Stimulated activated CD4-positive, alpha-beta T cell treated with anti-CD3 and anti-CD28 coated beads, Interleukin-1b, Interleukin-23, amount 100 ng/mL, for 1 hour (primary cell): Measurements from ENCODE around the gene SUGP2.
"Not testable (repeated sequence)": the region's sequence is repeated elsewhere in the genome, so short reads cannot be mapped to it uniquely, and the experiment has no call there.

ENCODE experiments used
- DNase-seq, 2 donors: peaks; one replicate each; pipeline ENCODE4 v3.0.0-alpha.2; 2020; ENCODE audit warnings: low read depth in 2 of 2

SUGP2 gene

DNA sequence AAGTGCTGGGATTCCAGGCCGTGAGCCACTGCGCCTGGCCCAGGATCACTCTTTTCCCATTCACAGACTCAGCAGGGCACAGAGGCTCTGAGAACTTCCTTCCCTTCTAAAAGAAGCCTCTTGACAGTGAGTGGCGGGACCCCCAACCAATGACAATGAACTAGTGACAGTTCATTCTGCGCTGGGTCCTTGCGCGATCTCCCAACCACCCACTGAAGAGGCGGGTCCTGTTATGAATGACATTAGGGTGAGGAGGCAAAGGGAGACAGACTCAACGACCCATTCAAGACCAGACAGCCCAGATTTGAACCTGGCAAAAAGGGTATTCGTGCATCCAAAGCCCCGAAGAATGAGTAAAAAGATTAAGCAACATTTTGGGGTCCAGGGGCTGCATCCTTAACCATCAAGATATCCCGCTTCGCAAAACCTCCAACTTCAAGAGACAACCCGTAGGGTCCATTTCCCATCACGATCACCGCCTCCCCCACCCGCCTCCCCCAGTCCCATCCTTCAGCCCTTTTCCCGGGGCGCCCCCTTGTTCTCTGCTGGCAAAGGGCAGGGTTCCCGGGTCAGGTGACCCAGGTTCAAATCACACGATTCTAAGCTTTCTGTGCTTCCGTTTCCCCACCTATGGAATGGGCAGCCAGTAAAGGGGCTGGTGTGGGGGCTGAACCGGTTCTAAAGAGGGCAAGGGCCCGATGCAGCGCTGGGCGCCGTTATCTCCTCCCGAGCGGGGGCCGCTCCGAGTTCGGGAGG is 719 bp downstream of the SUGP2 start:
- peak in 1 of 2 donors; percentile 56 for DNase-seq

DNA sequence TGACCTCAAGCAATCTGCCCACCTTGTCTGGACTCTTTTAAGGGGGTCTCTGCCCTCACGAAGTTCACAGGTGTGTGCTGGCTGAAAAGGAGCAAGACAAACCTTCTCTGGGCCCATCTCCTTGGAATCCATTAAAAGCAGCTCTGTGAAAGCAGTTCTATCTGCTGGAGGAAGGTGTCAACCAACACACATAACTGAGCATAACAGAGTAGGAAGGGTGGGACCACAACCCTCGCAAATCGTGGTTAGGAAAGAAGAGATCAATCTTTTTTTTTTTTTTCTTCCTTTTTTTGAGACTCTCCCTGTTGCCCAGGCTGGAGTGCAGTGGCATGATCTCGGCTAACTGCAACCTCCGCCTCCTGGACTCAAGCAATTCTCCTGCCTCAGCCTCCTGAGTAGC is 1.4 kb downstream of the SUGP2 start:
- no peak for DNase-seq

DNA sequence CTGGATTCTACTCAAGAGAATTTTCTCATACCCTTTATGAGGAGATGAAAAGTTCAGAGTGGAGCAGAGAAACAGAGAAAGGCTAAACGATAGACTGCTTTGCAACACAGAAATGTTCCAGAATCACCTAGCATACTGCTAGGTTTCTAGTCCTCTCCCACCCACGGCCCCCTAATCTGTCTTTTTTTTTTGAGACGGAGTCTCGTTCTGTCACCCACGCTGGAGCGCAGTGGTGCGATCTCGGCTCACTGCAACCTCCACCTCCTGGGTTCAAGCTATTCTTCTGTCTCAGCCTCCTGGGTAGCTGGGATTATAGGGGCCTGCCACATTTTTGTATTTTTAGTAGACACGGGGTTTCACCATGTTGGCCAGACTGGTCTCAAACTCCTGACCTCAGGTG is 4.8 kb downstream of the SUGP2 start:
- DNase-seq: no peak

DNA sequence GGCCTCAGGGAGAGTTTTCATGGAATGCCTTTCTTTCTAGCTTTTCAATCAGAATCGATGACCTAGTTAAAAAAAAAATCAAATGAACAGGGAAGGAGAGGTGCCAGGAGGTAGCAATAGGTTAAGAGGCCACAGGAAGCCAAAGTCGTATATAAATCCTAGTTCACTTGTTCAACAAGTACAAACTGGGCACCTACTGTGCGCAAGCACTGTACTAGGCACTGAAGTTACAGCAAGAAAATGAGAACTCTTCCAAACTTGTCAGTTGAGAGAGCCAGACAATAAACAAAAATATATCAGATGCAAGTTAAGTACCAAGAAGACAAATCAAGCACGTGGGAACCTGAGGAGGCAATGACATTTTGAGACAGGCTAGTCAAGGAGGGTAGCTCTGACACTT is 6.1 kb downstream of the SUGP2 start:
- no peak for DNase-seq

DNA sequence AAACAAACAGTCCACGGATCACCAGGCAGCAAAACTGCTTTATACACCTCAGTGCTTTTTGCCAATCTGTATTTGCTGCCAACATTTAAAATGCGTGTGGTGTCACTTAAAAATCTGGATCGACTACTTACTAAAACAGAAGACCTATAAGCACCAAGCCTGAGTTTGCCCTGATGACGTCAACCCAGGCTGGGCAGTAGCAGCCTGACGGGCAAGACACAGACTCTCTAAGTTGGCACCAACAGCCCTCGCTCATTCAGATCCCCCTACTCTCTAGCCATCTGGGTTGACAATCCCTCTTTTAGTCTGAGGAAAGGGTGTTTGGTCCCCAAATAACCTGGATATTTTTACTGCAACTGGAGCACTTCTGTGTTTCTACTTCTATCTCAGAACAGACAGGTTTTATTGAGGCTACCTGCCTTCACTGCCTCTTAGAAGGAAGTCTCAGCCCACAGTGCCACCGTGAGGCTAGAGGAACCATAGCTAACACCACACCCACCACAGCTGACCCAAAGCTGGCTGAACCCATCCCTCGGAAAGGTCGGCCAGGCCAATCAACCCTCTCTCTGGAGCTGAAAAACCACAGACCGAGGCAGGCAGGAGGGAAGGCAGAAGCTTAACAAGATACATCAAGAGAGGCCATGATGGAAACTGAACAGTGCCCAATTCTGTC is 6.9 kb downstream of the SUGP2 start:
- no peak for DNase-seq

DNA sequence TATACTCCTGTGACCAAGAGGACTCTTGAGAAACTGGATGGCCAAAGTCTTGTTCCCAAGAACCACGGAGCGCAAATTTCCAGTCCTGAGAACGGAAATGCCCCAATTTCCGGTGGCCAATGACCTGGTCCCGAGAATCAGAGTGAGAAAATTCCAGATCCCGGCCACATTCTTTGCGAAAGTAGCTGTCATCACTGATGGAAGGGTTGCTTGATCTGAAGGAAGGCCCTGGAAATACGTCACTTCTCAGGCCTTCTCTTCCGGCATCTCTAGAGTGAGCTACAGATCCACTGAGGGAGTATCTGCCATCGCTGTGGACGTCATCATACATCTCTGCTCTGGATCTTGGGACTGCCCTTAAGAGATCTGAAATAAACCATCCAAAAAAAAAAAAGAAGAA is 7.5 kb downstream of the SUGP2 start:
- DNase-seq: no peak

DNA sequence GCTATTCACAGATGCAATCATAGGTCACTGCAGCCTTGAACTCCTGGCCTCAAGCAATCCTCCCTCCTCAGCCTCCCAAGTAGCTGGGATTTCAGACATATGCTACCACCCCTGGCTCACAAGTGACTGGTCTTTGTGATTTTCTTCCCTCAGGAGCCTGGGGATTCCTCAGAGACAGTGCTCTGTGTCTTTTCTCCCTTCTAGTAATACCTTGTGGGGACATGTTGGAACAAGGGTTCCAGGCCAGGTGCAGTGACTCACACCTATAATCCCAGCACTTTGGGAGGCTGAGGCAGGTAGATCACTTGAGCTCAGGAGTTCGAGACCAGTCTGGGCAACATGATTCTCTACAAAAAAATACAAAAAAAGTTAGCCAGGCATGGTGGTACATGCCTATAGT is 9.9 kb downstream of the SUGP2 start:
- DNase-seq: not testable (repeated sequence)

DNA sequence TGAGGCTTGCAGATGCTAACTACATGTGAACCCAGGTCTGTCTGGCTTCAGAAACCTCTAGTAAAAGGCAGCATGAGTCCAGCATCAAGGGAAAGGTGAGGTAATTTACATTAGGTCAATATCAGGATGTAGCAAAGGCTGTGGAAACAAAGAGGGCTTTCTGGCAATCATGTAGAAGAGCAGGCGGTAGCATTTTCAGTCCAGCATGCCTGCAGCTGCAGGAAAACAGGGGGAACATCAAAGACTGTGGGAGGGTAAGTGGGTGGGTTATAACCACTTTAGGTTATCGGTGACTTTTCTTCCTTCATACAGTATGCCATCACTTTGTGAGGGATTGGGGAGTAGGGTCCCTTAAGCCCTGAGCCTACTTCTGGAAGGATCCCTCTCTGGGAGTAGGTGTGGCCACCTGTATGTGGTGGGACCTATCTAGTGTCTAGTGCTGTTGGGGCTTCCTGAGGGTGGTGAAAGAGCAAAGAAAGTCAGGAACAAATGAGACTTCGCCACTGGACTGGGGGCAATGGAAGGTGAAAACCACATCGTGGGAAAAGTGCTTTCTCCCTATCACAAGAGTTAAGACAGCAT is 10.8 kb downstream of the SUGP2 start:
- no peak for DNase-seq

DNA sequence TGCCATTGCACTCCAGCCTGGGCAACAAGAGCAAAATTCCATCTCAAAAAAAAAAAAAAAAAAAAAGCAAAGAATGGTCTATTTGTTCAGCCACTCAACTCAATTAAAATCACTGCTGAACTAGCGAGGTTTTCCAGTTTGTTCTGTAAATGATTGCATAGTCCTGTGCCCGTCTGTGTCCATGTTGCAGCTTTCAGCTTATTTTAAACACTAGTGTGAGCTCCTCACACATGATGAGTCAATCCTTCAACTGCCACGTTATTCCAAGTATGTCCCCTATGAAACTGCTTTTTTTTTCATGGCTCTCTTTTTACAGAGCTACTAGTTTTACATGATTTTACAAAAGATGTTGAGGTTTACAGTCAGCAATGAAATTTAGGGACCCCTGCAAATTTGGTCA is 12.2 kb downstream of the SUGP2 start:
- no peak for DNase-seq

DNA sequence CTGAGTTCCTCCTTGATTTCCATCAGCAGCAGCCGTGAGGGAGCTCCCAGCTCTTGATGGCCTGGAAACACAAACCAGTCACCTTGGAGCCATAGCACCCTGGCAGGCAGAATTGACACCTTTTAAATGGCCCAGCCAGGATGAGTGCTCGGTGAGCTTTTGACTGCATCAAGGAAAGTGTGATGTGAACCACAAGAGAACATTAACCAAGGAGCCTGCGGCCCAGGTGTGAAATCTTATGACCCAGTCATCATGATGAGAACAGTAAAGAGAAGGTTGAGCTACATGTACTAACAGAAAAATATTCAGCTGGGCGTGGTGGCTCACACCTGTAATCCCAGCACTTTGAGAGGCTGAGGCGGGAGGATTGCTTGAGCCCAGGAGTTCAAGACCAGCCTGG is 22.8 kb downstream of the SUGP2 start:
- DNase-seq: no peak

DNA sequence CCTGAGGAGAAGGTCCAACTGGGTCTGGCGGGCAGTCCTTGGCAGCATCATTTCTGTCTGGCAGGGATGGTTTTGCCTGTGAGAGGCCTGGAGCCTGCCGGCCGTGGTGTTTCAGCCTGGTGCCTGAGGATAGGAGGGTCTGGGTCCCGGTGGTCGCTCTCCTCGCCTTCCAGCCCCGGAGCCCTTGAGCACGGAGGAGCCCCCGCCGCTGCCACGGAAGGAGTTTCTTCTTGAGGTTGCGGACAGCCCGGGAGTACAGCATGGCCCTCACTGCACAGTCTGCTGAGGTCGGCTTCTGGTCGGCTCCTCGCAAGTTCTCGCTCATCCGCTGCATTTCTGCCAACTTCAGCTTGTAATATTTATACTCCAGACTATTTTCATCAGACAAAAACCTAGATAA is 23.4 kb downstream of the SUGP2 start:
- no peak for DNase-seq

DNA sequence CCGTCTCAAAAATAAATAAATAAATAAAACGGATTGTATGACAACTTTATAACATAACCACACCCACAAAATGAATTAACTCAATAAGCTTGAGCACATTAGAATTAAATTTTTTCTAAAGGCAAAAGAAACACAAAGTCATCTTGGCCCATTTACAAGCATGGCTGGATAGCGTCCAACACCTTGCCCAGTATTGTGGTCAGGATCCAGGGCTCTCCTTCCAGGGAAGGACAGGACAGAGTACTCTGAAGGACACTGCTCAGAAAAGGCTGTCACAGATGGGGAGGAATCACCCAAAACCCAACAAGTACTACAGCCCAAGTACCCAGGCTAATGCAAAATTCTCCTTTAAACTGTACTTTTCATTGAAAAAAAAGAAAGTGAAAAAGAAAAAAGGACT is 27.1 kb downstream of the SUGP2 start:
- DNase-seq: no peak

DNA sequence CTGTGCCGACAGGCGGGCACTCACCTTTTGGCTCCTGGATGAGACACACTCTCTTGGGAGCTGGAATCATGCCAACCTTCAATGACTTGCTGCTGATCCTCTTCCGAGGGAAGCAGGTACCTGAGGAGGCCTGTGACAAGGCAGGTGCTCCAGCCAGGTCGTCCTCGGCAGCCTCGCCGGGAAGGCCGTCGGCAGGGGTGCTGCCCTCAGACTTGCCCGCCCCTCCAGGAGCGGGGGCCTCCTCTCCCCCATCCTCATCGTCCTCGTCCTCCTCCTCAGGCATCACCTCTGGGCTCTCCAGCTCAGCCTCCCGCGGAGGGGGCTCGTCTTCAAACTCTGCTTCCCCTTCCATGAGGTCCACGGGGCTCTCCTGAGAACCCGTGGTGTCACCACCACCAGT is 29.2 kb downstream of the SUGP2 start:
- no peak for DNase-seq

DNA sequence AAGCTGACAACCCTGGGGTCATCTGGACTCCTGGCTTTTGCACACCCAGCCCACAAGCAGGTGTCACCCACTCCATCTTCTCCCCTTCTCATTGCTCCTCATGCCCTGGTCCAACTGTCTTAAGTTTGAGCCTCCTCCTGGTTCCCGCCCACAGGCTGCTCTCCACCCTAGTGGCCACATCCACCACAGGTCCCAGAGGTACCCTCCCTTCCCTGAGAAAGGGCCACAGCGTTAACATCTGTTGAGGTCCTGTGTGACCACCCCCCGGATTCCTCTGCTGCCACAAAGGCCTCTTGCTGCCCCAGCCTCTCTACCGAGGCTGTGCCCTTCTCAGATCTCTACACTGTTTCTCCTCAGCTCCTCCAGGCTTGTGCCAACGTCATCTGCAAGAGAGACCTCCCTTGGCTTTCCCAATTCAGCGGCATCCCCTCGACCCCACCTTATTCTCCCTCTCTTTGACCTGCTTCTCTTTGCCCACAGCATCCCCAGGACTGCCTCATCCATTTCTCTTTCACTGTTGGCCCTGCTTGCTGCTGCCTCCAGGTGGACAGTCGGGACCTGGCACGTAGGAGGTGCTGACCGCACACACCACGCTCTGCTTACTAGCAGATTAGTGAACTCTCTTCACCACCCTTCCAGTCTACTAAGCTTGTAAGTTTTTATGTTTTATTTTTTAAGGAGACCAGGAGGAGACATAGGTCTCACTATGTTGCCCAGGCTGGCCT is 33.3 kb downstream of the SUGP2 start:
- no peak for DNase-seq

DNA sequence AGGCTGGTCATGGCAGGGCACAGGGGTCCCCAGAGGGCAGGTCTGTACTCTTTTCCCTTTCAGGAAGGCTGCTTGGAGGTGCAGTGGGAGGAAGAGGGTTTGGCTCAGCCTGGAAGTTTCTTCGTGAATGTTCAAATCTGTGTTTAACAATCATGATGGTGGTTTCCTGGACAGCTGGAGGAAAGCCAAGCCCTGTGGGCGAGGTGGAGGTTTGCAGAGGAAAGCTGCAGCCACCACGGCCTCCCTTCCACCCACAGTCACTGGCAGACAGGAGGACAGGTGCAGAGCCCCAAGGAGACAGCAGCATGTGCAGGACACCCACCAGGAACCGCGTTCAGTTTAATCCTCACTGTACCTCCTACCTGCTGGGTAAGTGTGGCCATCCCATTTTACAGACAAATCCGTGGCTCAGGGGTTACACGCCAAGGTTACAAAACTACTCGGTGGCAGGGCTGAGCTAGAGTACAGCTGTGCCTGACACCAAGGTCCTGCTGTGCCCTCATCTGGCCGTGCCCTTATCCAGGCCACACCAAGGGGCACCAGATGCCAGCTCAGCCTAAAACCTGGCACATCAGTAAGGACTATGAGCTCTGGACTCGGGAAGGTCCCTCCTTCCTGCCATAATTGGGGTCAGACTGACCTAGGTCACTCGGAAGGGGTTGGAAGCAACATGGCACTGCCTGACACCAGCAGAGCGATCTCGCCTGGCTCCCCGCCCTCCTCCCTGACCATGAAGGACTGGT is 34.1 kb downstream of the SUGP2 start:
- DNase-seq: no peak

DNA sequence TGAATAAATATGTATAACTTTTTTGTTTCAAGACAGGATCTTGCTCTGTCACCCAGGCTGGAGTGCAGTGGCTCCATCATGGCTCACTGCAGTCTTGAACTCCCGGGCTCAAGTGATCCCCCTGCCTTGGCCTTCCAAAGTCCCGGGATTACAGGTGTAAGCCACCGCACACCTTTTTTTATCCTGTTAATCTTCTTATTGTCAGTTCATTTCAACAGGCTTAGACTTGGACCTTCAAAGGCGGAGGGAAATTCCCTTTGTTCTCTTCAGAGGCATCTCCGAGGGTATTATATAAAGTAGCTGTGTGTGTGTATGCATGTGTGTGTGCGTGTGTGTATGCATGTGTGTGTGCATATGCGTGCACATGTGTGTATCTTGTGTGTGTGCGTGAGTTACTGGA is 35.0 kb downstream of the SUGP2 start:
- DNase-seq: no peak

DNA sequence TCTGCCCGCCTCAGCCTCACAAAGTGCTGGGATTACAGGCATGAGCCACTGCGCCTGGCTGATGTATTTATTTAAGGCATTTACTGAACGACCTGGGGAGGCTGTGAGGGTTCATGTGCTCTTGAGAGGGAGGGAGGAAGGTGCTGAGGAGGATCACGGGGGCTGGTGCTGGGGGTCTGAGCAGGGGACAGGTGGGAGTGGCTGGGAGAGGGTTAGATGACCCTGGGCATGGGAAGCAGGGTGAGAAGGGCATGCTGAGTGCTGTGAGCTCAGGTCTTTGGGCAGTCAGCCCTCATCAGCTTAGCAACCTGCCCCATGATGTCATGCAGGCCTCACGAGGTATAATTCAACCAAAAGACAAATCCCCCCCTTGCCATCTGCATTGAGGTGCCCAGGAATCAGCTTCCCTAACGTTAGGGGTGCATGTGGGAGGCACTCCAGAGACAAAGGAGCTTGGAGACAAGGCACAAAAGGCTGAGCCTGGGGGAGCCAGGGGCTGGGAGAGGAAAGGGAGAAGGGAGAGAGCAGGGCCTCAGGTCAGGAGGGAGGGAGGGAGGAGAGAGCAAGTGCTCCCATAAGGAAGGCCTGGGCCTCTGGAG is 36.4 kb downstream of the SUGP2 start:
- DNase-seq: no peak

DNA sequence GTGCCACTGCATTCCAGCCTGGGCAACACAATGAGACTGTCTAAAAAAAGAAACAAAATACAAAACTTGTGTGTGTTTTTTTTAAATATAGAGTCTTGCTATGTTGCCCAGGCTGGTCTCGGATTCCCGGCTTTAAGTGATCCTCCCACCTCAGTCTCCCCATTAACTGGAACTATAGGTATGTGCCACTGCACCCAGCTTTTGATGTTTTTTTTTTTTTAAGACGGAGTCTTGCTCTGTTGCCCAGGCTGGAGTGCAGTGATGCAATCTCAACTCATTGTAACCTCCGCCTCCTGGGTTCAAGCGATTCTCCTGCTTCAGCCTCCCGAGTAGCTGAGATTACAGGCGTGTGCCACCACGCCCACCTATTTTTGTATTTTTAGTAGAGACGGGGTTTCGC is 37.0 kb downstream of the SUGP2 start:
- no peak for DNase-seq

DNA sequence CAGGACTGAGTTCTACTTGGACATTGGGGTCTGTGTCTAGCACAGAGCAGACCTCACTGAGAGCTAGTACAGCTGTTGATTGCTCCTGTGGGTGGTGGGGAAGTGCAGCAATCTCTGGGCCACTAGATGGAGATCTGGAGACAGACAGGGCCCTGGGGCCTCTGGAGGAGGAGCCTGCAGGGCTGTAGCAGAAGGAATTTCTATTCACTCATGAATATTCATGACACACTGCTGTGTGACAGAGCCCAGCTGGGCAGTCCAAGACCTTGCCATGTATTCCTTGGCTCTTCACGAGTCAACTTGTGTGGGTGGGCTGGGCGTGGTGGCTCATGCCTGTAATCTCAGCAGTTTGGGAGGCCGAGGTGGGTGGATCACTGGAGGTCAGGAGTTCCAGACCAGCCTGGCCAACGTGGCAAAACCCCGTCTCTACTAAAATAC is 37.5 kb downstream of the SUGP2 start:
- DNase-seq: no peak

DNA sequence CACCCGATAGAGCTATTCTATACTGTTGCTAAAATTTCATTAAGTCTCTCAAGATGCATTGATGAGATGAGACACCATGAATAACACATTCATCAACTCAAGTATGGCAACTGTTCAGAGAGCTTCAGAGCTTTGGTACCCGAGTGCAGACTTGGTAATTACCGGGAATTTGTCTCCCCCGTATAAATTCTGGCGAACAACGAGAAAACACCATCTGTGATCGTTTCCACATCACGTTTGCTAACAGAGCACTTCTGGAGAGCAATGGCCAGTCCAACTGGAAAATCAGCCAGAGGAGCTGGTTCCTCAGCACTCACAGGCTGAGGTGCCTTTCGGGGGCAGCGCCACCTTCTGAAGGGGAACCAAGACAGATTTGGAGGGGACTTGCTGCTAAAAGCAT is 40.2 kb downstream of the SUGP2 start:
- no peak for DNase-seq

DNA sequence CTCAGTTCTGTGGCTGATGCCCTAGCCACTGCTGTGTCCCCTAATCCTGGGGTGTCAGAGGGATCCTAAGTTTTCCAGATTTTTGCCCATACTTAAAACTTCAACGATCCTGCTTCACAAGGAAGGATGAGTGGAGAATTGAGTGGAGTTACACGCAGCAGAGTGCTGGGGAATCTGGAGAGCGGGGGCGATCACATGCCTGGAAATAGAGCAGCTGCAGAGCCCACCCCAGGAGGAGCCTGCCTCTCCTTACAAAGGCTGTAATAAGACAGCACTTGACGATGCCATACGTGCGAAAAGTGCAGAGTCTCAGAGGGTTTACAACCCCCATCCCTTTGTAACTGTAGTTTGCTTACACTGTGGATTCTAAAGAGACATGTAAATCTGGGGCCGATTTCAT is 40.6 kb downstream of the SUGP2 start:
- DNase-seq: no peak

DNA sequence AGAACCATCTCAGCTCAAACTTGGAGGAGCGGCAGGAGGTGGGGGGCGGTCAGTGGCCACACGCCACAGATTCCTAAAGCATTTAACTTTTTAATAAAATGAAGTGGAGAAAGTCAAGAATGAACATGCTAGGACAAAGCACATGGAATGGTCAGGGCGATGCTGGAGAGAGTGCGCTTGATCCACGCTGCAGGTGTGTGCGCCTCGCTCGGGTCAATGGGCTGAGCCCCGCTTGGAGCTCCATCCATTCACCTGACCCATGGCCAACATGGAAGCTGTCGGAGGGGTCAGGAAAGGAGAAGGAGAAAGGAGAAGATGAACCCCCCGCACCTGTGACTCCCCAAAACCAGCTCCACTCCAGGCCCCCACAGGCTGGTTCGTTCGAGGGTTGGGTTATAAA is 41.8 kb downstream of the SUGP2 start:
- no peak for DNase-seq
